Anterior cingulate cortex (tissue), 58 donors: Measurements from ENCODE around the gene ALOX5.

ENCODE experiments used
- DNase-seq, 58 donors: peaks; one replicate each; lab custom pipeline; 2025; lab: John Stamatoyannopoulos, UW

ALOX5 gene

DNA sequence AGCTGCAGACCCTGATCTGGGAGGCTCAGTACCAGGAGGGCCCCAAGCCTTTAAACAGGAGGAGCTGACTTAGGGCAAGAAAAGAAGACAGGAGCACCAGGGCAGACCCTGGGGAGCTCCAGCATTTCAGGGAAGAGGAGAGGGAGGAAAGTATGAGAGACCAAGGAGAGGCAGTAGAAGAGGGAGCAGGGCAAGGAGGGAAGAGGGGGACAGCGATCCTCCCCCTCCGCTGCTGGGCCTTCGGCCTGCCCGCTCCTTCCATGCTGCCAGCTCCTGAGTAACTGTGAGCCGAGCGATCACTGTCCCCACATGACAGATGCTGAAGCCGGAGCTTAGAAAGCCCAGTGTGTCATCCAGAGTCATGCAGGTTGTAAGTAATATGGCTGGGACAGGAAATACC lies 65.9 kb downstream of the ALOX5 start:
- no peak for DNase-seq

DNA sequence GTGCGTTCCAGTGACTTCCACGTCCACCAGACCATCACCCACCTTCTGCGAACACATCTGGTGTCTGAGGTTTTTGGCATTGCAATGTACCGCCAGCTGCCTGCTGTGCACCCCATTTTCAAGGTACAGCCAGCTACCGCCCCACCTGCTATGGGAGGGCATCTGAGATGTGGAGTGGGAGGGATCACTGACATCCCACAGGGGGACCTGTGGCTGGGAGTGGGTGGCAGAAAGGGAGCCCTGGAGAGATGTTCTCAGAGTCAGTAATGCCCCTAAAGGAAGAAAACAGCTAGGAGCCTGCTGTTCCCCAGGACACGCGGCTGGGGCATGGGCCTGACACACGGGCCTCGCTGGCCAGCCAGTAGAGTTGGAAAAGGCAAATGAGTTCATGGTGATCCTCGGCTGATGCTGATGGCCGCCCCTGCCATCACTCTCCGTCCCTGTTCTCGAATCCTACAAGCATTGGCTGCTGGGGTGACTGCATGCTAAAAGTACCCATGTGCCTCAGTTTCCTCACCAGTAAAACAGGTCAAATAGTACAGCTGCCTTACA lies 66.6 kb downstream of the ALOX5 start:
- DNase-seq = no peak

DNA sequence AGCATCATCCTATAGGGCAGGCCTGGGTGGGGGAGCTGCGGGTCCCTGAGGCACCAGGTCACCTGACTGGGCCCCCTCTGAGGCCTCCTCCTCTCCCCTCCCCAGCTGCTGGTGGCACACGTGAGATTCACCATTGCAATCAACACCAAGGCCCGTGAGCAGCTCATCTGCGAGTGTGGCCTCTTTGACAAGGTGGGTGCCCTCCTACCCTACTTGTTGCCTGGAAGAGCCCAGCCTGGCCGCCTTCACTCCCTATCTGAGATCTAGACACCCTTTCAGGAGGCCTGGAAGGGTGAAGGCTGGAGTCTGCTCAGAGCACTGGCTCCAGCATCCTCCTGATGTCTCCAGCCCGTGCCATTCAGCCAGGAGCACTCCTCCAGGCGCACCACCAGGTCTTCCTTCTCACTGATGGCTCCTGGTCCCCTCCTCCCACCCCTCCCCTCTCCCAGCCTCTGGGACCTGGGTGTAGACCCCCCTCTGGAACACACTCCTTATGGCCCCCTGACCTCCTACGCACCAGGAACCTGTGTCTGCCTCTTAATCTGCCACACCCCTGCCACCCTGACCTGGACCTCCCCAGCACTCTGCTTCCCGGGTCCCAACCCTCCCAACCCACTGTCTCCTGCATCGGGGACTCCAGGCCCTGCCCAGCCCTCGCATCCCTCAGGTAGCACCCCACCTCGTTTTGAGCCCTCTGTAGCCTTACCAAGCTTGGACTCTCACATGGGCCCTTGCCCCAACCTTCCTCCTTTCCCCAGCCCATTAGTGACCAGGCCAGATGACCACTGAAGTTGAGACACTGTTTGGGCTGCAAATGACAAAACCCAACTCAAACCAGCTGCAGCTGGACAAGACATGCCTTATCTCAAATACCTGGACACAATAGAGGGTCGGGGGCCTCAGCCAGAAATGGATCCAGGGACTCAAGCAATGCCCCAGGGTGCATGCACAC lies 67.5 kb downstream of the ALOX5 start:
- no peak for DNase-seq

DNA sequence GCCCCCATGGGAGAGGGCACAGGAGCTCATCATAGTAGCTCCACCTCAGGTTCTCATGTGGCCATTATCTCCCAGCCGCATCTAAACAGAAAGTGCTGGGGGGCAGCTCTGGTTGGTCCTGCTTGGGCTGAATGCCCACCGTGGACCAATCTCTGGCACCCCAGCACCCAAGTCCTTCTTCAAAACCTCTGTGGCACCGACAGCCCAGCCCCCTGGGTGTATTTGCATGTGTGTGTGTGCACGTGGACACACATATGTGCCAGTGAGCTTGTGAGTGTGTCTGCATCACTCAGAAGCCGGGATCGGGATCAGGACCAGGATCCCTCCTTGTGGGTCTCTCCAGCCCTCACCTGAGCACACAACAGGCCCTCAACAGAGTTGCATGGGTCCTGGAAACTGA lies 68.2 kb downstream of the ALOX5 start:
- no peak for DNase-seq

DNA sequence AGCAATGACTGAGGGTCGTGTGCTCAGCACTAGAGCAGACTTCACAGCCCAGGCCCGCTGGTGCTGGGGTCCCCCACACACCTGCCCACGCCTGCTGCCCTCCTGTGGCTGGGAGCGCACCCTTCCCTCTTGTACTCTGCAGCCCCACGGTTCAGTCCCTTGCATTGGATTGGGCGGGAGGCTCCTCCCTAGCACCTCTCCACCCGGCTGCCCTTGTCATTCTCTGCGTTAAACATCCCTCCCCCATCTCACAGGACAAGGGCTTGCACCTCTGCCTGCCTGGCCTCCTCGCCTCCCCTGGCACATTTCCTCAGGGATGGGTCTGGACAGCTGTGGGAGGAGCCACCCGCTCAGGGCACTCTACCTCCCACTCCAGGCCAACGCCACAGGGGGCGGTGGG lies 68.6 kb downstream of the ALOX5 start:
- DNase-seq = no peak

DNA sequence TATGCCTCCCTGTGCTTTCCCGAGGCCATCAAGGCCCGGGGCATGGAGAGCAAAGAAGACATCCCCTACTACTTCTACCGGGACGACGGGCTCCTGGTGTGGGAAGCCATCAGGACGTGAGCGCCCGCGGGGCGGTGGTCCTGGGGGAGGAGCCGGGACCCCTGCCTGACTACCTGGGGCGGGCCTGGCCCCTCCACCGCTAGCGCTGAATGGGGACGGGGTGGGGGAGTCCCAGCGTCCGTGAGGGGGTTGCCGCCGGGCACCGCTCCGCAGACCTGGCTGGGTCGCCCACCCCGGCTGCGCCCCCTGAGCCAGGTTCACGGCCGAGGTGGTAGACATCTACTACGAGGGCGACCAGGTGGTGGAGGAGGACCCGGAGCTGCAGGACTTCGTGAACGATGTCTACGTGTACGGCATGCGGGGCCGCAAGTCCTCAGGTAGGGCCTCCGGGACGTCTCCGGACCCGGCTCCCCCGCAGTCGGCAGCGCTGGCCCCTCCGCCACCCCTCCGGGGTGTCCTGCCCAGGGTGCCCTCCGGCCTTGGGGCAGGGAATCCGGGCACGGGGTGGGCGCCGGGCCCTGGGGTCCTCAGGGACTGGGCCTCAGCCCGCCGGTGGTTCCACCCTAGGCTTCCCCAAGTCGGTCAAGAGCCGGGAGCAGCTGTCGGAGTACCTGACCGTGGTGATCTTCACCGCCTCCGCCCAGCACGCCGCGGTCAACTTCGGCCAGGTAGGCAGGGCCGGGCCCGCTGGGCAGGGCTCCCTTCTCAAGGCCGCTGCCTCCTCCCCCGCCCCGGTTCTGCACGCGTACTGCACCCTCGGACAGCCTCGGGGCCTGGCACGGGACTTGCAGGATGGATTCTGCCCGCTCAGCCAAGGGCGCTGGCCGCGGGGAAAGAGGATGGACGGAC lies 69.3 kb downstream of the ALOX5 start:
- DNase-seq = no peak

DNA sequence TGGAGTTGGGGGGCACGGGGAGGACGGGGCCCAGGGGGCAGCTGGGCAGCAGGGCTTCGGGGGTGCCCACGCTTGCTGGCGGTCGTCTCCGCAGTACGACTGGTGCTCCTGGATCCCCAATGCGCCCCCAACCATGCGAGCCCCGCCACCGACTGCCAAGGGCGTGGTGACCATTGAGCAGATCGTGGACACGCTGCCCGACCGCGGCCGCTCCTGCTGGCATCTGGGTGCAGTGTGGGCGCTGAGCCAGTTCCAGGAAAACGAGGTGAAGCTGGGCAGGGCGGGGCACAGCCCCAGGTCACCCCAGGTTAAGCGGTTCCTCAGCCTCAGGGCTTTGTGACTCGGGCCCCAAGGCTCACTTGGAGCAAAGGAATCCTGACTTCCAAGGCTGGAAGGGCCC lies 70.0 kb downstream of the ALOX5 start:
- no peak for DNase-seq

DNA sequence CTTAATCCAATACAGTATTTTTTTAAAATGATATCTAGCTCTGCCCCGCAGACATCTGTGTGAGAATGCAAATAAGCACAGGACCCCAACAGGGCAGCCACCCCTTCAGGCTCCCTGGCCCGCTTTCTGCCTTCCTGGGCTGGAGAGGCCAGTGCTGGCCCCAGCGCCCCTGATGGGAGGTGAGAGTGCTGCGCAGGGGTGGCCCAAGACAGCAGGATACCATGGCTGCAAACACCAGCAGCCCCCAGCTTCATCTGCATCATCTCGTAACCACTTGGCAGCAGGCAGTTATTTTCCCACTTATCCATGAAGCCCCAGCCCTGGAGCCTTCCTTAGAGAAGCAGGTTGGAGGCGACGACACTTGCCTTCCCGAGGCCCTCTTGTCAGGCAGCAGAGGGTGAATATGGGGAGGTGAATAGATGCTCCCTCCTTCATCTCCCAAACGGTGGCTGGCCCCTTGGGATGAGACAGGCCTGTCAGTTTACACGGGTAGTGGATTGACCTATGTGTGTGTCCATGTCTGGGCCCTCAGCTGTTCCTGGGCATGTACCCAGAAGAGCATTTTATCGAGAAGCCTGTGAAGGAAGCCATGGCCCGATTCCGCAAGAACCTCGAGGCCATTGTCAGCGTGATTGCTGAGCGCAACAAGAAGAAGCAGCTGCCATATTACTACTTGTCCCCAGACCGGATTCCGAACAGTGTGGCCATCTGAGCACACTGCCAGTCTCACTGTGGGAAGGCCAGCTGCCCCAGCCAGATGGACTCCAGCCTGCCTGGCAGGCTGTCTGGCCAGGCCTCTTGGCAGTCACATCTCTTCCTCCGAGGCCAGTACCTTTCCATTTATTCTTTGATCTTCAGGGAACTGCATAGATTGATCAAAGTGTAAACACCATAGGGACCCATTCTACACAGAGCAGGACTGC lies 71.2 kb downstream of the ALOX5 start:
- peak in 36 of 58 donors; percentile 17 to 75 (median 42) for DNase-seq

DNA sequence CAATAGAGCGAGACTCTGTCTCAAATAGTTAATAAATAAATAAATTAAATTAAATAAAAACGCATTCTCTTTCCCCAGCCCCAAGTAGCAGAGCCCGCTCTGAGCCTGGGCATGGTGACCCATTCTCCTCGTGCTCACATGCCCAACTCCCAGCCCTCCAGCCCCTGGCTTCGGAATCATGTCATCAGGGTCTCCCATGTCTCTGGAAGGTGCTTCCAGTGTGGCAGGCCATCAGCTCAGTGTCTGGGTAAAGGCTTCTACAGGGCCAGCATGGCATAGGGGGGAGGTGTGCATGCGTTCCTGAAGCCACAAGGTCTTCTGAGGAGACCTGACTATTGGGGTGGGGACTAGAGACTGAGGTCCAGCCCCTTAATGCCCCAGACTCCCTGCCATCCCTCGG lies 72.8 kb downstream of the ALOX5 start:
- DNase-seq = no peak

DNA sequence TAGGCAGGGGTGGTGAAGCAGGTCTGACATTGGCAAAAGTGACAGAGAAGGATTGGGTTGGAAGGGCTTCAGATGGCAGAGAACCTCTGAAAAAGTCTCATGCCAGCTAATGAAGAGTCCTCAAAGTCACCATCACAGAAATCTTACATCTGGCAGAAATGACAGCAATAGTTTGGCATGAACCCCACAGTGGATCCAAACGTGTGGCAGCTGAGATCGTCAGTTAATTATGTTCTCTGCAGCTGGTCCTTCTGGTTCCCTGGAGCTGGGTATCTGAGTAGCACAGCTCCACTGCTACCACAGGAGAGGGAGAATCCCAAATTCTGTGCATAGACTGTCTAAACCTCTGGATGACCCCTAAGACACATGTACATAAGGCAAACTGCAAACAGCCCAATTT lies 73.4 kb downstream of the ALOX5 start:
- DNase-seq = no peak

DNA sequence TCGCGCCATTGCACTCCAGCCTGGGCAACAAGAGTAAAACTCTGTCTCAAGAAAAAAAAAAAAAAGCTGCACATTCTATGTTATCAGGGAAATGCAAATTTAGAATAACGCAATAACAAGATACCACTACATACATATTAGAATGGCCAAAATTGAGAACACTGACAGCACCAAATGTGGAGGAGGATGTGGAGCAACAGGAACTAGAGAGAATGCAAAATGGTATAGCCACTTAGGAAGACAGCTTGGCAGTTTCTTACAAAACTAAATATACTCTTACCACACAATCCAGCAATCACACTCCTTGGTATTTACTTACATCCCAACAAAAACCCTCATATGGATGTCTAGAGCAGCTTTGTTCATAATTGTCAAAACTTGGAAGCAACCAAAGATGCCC lies 76.8 kb downstream of the ALOX5 start:
- DNase-seq = no peak

DNA sequence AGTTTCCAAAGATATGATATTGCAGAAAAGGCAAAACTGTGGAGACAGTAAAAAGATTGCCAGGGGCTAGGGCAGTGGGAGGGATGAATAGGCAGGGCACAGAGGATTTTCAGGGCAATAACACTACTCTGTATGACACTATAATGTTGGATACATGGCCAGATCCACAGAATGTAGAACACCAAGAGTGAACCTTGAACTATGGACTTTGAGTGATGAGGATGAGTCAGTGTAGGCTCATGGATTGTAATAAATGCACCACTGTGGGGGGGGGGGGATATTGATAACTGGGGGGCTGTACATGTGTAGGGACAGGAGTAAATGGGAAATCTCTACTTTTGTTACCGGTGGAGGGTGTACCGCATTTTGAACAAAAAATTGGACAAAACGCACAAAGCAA lies 77.4 kb downstream of the ALOX5 start:
- DNase-seq = no peak

DNA sequence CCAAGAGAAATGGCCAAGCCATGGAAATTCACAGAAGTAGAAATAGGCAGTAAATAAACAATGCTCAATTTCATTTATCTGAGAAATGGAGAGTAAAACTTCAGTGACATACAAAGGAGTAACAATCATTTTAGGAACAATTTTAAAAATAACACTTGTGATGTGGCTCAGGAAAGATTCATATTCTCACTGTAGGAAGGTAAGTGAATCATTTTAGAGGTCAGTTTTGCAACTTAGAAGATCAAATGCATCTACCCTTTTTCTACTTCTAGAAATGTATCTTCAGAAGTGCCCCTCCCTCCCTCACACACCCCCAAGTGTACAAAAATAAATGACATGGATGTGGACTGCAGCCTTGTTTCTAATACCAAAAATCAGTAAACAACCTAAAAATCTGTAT lies 78.3 kb downstream of the ALOX5 start:
- no peak for DNase-seq

DNA sequence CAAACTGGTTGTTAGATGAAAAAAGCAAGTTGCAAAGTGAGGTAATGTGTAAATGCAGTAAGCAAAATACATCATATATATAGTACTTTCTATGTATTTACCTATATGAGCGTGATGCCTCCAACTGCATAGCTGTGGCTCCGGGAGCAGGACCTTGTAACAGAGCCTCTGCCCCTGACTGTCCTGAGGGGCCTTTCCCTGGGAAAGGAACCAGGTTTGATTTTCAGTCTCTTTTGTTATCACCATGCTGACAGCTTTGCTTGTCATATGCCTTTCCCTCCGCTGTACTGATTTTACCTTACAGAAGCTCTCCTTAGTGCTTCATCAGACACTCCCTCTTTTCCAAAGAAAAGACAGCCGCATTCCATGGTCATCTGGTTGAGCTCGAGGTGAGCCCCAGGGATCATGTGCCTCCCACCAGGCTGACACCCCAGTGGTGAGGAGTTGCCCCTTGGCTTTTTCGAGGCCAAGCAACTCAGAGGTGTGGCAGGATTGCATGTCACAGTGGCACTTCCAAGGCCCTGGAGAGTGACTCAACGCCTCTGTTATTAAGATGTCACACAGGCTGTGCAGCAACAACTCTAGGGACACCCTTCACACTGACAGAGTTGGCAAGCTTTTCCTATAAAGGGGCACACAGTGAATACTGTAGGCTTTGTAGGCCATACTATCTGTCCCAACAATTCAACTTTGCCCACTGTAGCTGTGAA lies 78.9 kb downstream of the ALOX5 start:
- no peak for DNase-seq

DNA sequence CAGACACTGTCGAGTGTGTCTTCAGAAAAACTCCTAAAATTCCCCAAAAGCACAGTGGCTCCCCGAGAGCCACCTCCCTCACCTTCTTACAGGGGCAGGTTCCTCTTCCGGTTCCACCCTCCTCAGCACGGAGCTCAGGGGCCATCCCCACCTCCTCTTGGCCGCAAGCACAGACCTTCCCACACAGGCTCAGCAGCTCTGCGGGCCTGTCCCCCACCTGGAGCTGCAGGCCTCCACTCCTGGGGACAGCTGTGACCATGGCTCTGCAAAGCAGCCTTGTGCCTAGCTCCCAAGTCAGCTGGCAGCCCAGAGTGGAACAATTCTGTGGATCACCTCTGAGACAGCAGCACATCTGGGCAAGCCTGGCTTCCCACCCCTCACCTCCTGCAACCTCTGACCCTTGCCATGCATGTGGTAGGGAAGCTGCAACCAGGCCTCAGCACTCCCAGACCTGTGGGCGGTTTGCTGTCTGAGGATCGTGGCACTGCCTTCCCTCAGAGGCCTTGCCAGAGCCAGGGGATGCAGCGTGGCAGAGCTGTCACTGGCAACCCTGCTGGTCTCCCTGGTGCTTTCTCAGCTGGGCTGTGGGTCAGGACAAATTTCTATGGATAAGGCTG lies 79.7 kb downstream of the ALOX5 start:
- DNase-seq = no peak

DNA sequence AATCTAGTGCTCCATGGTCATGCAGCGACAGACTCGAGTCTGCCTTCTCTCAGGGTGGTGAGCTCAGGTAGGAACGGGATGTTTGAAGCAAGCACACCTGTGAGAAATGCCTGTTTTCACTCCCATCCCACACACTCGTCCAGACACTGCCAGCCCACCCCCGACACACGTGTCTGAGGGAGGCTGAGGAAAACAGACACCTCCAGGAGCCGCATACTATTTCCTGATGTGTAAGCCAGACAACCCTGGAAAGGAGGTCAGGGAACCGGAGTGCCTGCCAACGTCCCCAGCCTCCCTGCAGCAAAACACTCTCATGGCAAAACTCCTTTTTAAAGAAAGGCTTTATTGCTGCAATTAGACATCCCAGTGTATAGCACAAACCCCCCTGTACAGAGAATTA lies 80.2 kb downstream of the ALOX5 start:
- DNase-seq = peak in 2 of 58 donors; percentile 15 to 23

DNA sequence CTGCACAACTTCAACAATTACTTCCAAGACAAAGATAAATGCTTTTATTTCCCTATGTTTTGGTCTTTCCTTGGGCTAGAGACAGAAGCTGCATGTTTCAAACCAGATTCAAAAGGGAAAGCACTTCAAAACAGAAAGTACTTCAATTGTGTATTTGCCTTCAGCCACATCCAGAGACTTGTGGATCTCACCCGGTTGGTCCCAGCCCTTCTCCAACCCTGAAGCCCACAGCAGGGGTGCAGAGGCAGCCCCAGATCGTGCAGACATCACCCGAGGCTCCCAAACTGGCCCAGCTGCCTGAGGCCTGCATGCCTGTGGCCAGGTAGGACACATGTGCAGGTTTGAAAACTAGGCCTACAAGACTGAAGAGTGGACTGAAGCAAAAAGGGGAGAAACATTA lies 80.8 kb downstream of the ALOX5 start:
- no peak for DNase-seq

DNA sequence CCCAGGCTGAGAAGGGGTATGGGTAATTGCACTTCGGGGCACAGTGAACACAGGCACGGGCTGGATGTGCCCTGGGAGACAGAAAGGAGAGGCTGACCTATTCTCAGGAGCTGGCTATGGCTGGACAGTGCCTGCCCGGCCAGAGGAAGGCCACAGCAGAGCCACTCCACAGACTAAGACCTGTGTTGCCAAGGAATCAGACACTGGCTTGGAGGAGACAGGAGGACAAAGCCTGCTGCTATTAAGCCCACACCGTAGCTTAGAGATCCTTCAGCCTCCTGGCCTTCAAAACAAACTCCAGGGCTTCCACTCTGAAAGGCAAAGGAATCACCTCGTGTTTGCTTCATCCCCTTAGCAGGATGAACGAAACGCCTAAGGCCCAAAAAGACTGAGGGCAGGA lies 82.2 kb downstream of the ALOX5 start:
- DNase-seq = no peak

DNA sequence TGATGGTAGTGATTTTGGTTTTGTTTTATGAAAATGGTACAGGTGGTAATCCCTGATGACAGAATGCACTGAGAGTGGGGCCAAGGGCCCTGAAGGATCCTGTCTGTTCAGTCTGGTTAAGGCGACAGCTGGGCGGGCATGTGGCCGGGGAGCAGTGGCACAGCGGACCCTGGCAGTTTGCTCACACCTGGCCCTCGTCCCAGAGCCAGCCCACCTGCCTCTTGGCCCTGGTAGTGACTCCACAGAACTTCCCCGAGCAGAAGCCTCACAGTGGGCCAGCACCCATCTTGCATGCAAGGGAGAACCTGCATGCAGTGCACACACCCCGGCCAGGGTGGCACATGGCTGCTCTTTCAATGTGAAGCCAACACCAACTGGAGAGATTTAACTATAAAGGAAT lies 82.8 kb downstream of the ALOX5 start:
- no peak for DNase-seq
